BE2C (cell line): ENCODE results near the gene SPARC.
"Not testable (repeated sequence)": the region's sequence is repeated elsewhere in the genome, so short reads cannot be mapped to it uniquely, and the experiment has no call there.

Source experiments
- DNase-seq: peaks from one replicate; pipeline ENCODE4 v3.0.0-alpha.2; 2020
- H3K27me3 ChIP-seq: fragments of 250-450 bp; sonication (Bioruptor Pico); 2 replicates; pipeline ENCODE4 v1.5.1; 2020; ENCODE audit warnings: mild to moderate bottlenecking
- H3K36me3 ChIP-seq: fragments of 250-450 bp; sonication (Bioruptor Pico); 2 replicates; pipeline ENCODE4 v1.5.1; 2020; ENCODE audit warnings: mild to moderate bottlenecking
- H3K4me1 ChIP-seq: fragments of 250-450 bp; sonication (Bioruptor Pico); 2 replicates; pipeline ENCODE4 v1.5.1; 2020
- H3K4me3 ChIP-seq: 2 replicates; pipeline ENCODE4 v1.5.1; 2011; ENCODE audit warnings: low read depth, low read length
- H3K9me3 ChIP-seq: fragments of 250-450 bp; sonication (Bioruptor Pico); 2 replicates; pipeline ENCODE4 v1.5.1; 2020
- CTCF ChIP-seq: IDR thresholded peaks from 2 replicates; pipeline ENCODE4 v1.5.1; 2012; ENCODE audit warnings: mild to moderate bottlenecking, low read depth, low read length

Gene SPARC

GRCh38 chr5:151697452-151697851 is 10.7 kb upstream of the SPARC start:
- no peaks in the 10 kb centered on the region for H3K36me3 ChIP-seq
- no peaks in the 10 kb centered on the region for H3K9me3 ChIP-seq
- DNase-seq = no peak
- no peaks in the 10 kb centered on the region for H3K27me3 ChIP-seq
- H3K4me1 ChIP-seq = peaks cover 12% of the 10 kb centered on the region
- H3K4me3 ChIP-seq = no peak overlapping the region
- TF ChIP-seq CTCF = no peak

- Histone ChIP-seq H3K4me1 (peaks cover 11% of the 10 kb centered on the region), H3K36me3 (no peaks in the 10 kb centered on the region), H3K9me3 (no peaks in the 10 kb centered on the region), H3K27me3 (no peaks in the 10 kb centered on the region), H3K4me3 (peak overlapping the region; percentile 39)
- DNase-seq = peak; percentile 67
- TF ChIP-seq CTCF = no peak
These were observed 9.9 kb upstream of the SPARC start for GRCh38 chr5:151696470-151697061.

DNA sequence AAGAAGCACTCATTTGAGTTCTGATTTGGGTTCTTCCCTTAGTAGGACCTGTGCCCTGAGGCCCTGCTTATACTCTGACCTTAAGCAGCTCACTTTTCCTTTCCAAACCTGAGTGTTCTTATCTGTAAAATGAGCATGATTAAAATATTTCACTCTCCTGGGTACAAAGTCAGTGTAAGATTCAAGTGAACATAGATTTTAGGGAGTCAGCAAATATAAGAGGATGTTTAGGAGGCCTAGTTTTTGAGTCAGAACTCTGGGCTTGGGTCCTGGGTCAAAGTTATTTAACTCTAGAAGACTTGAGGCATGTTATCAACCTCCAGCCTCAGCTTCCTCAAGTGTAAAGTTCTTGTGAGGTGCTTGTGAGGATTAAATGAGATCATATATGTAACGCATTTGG is 8.7 kb upstream of the SPARC start:
- Histone ChIP-seq H3K4me3 (no peak overlapping the region), H3K9me3 (no peaks in the 10 kb centered on the region), H3K4me1 (peaks cover 11% of the 10 kb centered on the region), H3K36me3 (no peaks in the 10 kb centered on the region), H3K27me3 (no peaks in the 10 kb centered on the region)
- DNase-seq = no peak
- no peak for TF ChIP-seq CTCF

DNA sequence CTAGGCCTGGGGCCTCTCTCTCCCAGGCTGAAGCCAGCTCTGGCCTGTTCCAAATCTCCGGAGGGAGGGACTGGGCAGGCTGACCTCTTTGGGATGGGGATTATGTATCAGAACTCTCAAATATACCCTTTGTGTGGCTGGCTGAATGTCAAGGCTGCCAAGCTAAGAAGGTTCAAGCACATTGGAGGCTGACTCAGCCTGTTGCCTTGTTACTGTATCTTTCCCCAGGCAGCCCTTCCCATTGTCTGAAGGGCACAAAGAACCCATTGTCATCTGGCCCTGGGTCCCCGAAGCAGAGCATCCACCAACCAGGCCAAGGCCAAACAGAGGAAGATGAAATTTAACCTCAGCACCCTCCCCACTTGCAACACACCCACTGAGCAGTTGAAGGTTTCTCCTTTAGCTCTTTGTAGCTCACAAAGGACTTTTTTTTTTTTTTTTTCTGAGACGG is 7.3 kb upstream of the SPARC start:
- no peak overlapping the region for H3K4me3 ChIP-seq
- H3K9me3 ChIP-seq = no peaks in the 10 kb centered on the region
- TF ChIP-seq CTCF = no peak
- H3K4me1 ChIP-seq = peaks cover 6% of the 10 kb centered on the region; the same call in 1 of the 2 replicates
- no peak for DNase-seq
- H3K36me3 ChIP-seq = no peaks in the 10 kb centered on the region
- H3K27me3 ChIP-seq = no peaks in the 10 kb centered on the region

DNA sequence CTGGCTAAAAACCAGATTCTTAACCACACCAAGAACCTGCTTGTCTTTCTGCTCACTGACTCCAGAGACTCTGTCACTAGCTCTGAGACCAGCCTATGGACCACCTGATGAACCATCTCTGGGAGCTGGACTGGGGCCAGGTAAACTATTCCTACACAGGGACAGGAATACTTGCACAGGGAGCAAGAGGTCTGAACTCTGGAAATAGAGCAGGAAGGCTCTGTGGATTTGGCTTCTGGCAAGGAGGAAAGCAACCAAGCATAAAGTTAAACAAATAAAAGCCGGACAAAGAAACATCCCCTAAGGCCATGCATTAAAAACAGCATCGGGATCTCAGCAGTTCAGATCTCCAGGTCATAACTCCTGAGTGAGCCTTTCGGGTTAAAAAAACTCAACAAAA is 5.6 kb upstream of the SPARC start:
- Histone ChIP-seq H3K4me3 (no peak overlapping the region), H3K36me3 (no peaks in the 10 kb centered on the region), H3K4me1 (peaks cover 6% of the 10 kb centered on the region; the same call in 1 of the 2 replicates), H3K9me3 (no peaks in the 10 kb centered on the region), H3K27me3 (no peaks in the 10 kb centered on the region)
- TF ChIP-seq CTCF = no peak
- peak; percentile 53 for DNase-seq

- Histone ChIP-seq H3K4me3 (no peak overlapping the region), H3K9me3 (no peaks in the 10 kb centered on the region), H3K4me1 (peaks cover 8% of the 10 kb centered on the region), H3K27me3 (no peaks in the 10 kb centered on the region), H3K36me3 (no peaks in the 10 kb centered on the region)
- DNase-seq = no peak
- TF ChIP-seq CTCF = no peak
These were observed 5.0 kb upstream of the SPARC start for GRCh38 chr5:151691706-151692105.

- H3K4me1 ChIP-seq = peaks cover 14% of the 10 kb centered on the region
- H3K27me3 ChIP-seq, H3K9me3 ChIP-seq, H3K4me3 ChIP-seq, H3K36me3 ChIP-seq, DNase-seq: not testable (repeated sequence)
These were observed 2.9 kb upstream of the SPARC start for GRCh38 chr5:151689591-151689990.
